Natural killer cell (primary cell): ENCODE results near the gene SNRPA1. TPM values are rescaled to one million over a fixed set of nuclear protein-coding genes. Genes with fewer than 3 reads are reported as not detected.
A peak's percentile ranks its signal among the peaks of the same experiment; 100 is the strongest.

Source experiments
- ATAC-seq, 3 donors: fragments of 150-1000 bp in 2 of 3; fragments of 200-7000 bp in 1 of 3; cut with Tn5 transposase; 1 replicate in 1 of 3; 2 replicates in 2 of 3; pipeline ENCODE4 v1.10.0; 2021; ENCODE audit warnings: mild to moderate bottlenecking in 2 of 3, moderate library complexity in 2 of 3
- DNase-seq, 2 donors: peaks; one replicate each; pipeline versions ENCODE4 v3.0.0 to v3.0.0-alpha.2; 2013 to 2021; ENCODE audit warnings: mixed read lengths in 1 of 2
- H3K27ac ChIP-seq: one replicate; pipeline ENCODE4 v1.5.1; 2013; ENCODE audit warnings: mild to moderate bottlenecking, low read length
- H3K27me3 ChIP-seq: one replicate; pipeline ENCODE4 v1.6.1; 2013; ENCODE audit warnings: low read length; ENCODE audit not compliant: control insufficient read depth, insufficient read depth
- H3K36me3 ChIP-seq: one replicate; pipeline ENCODE4 v1.6.1; 2013; ENCODE audit warnings: low read length; ENCODE audit not compliant: control insufficient read depth, insufficient read depth
- H3K4me1 ChIP-seq: one replicate; pipeline ENCODE4 v1.6.1; 2013; ENCODE audit warnings: low read length; ENCODE audit not compliant: control insufficient read depth, insufficient read depth
- H3K4me3 ChIP-seq: one replicate; pipeline ENCODE4 v1.5.1; 2013; ENCODE audit warnings: low read length
- H3K9me3 ChIP-seq: one replicate; pipeline ENCODE4 v1.6.1; 2013; ENCODE audit warnings: low read length; ENCODE audit not compliant: control insufficient read depth, insufficient read depth
- H3K27ac Mint-ChIP-seq, 2 donors: one replicate each; pipeline ENCODE4 v1.8.0; 2022; ENCODE audit warnings: mild to moderate bottlenecking in 2 of 2, mixed read lengths in 2 of 2, moderate library complexity in 1 of 2
- H3K27me3 Mint-ChIP-seq, 2 donors: one replicate each; pipeline ENCODE4 v1.8.0; 2022; ENCODE audit warnings: low read depth in 2 of 2, mixed read lengths in 2 of 2
- H3K36me3 Mint-ChIP-seq: one replicate; pipeline ENCODE4 v1.8.0; 2022; ENCODE audit warnings: mixed read lengths
- H3K4me1 Mint-ChIP-seq, 2 donors: one replicate each; pipeline ENCODE4 v1.8.0; 2022; ENCODE audit warnings: mixed read lengths in 2 of 2
- H3K4me3 Mint-ChIP-seq: one replicate; pipeline ENCODE4 v1.8.0; 2022; ENCODE audit warnings: mild to moderate bottlenecking, moderate library complexity, mixed read lengths
- H3K9me3 Mint-ChIP-seq, 2 donors: one replicate each; pipeline ENCODE4 v1.8.0; 2022; ENCODE audit warnings: mixed read lengths in 2 of 2
- WGBS: methylation state at CpG from one replicate; pipeline ENCODE4 v1.1.7; 2013; ENCODE audit warnings: missing lambda C conversion rate; ENCODE audit not compliant: insufficient coverage; 5-methylcytosine and 5-hydroxymethylcytosine counted together
- intact Hi-C: fragments of 100-400 bp; cut with micrococcal nuclease; formaldehyde crosslinking; loops from one replicate; pipeline ENCODE4 v1.14.2; 2022
- total RNA-seq, 4 donors: library from RNA; stranded (reverse); fragments of 120-200 nt in 1 of 4; gene quantifications; one replicate each; pipeline versions ENCODE4 v1.2.3 to v1.2.4, GENCODE V29; 2013 to 2022
- TF ChIP-seq, protein P1 (sequence below): fragments of 200-600 bp; IDR thresholded peaks from one replicate; pipeline ENCODE4 v1.8.0; 2022; ENCODE audit warnings: antibody characterized with exemption

Gene SNRPA1
- total RNA-seq, 3 donors from 2014 or later (not counting 1 experiment from before 2014, with no cell fraction given): 146 to 174 (median 167) TPM

DNA sequence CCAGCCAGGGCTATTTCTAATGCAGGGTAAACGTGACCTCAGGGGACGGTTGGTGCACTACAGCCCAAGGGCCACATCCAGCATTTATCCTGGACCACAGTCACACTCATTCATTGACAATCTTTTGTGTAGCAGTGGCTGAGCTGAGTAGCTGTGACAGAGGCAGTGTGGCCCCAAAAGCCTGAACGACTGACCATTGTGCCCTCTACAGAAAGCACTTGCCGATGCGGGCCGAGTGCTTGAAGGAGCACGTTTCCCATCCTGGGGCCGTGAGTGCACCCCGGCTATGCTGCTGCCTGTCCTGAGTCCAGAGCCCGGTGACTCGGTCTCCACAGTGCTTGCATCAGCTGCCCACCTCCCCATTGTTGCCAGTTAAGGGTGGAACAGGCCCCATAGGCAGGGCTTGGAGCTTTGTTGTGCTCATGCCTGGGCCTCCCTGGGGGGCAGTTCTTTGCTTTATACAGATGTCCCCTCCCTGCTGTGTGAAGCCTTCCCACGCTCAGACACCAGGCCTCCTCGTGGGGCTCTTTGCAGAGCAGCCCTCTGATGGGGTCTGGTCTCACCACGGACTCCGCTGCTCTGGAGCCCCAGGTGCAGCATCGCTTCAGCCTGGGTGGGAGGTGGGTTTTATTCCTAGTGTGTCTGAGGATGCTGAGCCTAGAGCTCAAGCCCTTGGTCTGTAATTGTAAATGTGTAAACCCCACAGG lies 13.0 kb upstream of the SNRPA1 start:
- H3K4me1 Mint-ChIP-seq: no peaks in the 10 kb centered on the region
- Histone ChIP-seq H3K9me3 (no peaks in the 10 kb centered on the region), H3K4me3 (no peak overlapping the region), H3K4me1 (no peaks in the 10 kb centered on the region), H3K27ac (no peak overlapping the region), H3K27me3 (no peaks in the 10 kb centered on the region), H3K36me3 (no peaks in the 10 kb centered on the region)
- no peaks in the 10 kb centered on the region for H3K36me3 Mint-ChIP-seq
- H3K9me3 Mint-ChIP-seq: no peaks in the 10 kb centered on the region
- 86% methylated on average over 16 of the region's 16 CpGs for WGBS
- intact Hi-C loops: no loop called here
- no peak overlapping the region for H3K27ac Mint-ChIP-seq
- no peak overlapping the region for H3K4me3 Mint-ChIP-seq
- H3K27me3 Mint-ChIP-seq: peaks cover 0 to 4% of the 10 kb centered on the region in 2 donors
- DNase-seq (no peak), ATAC-seq (no peak)
- TF ChIP-seq, protein P1, sequence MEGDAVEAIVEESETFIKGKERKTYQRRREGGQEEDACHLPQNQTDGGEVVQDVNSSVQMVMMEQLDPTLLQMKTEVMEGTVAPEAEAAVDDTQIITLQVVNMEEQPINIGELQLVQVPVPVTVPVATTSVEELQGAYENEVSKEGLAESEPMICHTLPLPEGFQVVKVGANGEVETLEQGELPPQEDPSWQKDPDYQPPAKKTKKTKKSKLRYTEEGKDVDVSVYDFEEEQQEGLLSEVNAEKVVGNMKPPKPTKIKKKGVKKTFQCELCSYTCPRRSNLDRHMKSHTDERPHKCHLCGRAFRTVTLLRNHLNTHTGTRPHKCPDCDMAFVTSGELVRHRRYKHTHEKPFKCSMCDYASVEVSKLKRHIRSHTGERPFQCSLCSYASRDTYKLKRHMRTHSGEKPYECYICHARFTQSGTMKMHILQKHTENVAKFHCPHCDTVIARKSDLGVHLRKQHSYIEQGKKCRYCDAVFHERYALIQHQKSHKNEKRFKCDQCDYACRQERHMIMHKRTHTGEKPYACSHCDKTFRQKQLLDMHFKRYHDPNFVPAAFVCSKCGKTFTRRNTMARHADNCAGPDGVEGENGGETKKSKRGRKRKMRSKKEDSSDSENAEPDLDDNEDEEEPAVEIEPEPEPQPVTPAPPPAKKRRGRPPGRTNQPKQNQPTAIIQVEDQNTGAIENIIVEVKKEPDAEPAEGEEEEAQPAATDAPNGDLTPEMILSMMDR: no peak

DNA sequence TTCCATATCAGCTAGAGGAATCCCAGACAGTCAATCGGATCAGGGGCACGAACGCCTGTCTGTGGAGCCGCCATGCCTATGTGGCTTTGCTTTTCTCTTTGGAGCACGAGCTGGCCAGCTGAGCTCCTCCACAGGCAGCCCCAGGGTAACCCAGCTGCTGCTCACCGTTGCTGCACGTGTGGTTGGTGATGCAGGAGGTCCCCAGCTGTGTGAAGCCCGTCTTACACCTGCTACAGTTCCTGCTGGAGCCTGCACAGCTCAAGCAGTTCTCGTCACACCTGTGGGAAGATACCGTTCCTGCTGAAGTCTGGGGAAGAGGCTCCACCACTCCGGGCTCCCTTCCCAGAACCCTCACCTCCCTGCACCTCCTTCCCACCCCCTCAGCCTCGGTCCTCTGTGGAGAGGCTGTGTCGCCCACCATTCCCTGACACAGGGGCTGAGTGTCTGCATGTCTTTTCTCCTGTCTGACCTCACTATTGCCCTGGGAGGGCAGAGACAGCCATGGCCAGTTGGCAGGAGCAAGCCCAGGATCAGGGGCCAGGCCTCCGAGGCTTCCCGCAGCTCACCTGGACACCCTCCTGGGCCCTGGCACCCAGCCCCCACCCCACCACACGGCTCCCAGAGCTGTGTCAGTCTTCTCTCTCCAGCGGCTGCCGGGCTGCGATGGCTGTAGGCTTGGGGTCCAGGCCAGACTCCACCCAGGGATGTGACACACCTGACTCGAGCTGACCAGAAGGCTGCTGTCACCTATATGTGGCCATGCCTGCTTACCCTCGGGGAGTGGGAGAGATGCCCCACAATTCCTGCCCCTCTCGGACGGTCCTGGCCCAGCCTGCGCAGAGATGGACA lies 12.2 kb upstream of the SNRPA1 start:
- Mint-ChIP-seq H3K27me3 (peaks cover 0 to 4% of the 10 kb centered on the region in 2 donors), H3K36me3 (no peaks in the 10 kb centered on the region), H3K9me3 (no peaks in the 10 kb centered on the region), H3K4me3 (no peak overlapping the region), H3K27ac (no peak overlapping the region), H3K4me1 (no peaks in the 10 kb centered on the region)
- H3K27me3 ChIP-seq: no peaks in the 10 kb centered on the region
- DNase-seq: peak in 1 of 2 donors; percentile 11
- no peaks in the 10 kb centered on the region for H3K4me1 ChIP-seq
- no peaks in the 10 kb centered on the region for H3K9me3 ChIP-seq
- no peak overlapping the region for H3K4me3 ChIP-seq
- no peaks in the 10 kb centered on the region for H3K36me3 ChIP-seq
- intact Hi-C loops: no loop called here
- TF ChIP-seq, protein P1: no peak
- no peak overlapping the region for H3K27ac ChIP-seq
- ATAC-seq: no peak
- 78% methylated on average over 24 of the region's 24 CpGs for WGBS

DNA sequence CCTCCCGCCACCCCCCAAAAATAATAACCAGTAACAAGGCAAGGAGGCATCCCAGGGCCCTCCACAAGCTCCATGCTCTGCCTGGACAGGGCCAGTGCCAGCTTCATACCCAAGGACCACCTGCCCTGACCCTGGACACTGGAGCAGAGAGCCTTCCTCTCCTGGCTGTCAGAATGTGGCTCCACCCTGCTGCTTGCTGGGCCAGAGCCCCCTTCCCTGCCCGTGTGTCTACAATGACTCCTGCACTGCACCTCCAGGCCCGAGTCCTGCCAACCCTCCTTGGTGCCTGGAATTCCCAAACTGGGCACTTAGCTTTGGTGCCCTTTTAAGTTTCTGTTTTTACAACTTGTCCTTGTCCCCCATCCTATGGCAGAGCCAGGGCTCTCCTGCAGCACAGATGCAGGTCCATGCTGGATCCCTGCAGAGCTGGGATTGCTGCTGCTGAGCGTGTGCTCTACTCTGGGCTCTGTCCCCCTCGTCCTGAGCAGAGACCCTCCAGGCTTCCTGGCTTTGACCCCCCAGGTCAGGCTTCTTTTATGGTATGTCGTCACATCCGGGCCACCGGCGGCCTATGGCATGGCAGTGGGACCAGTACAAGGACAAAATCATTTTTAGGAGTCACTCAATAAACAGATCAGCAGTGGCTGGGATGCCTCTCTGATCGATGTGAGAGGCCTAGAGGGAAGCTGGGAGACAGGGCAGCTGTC lies 11.4 kb upstream of the SNRPA1 start:
- no peak for DNase-seq
- no peak for ATAC-seq
- no peaks in the 10 kb centered on the region for H3K36me3 Mint-ChIP-seq

More for the DNA sequence above, 11.4 kb upstream of the SNRPA1 start:
- no peaks in the 10 kb centered on the region for H3K36me3 ChIP-seq
- TF ChIP-seq, protein P1: no peak
- H3K27me3 ChIP-seq: no peaks in the 10 kb centered on the region
- H3K4me1 ChIP-seq: no peaks in the 10 kb centered on the region
- H3K4me1 Mint-ChIP-seq: no peaks in the 10 kb centered on the region
- H3K4me3 ChIP-seq: no peak overlapping the region
- H3K9me3 ChIP-seq: no peaks in the 10 kb centered on the region
- no peak overlapping the region for H3K27ac ChIP-seq
- H3K9me3 Mint-ChIP-seq: no peaks in the 10 kb centered on the region
- no peak overlapping the region for H3K27ac Mint-ChIP-seq
- intact Hi-C loops: no loop called here
- whole genome bisulfite sequencing: 85% methylated on average over 10 of the region's 10 CpGs
- H3K4me3 Mint-ChIP-seq: no peak overlapping the region
- H3K27me3 Mint-ChIP-seq: no peaks in the 10 kb centered on the region
